ENCODE data around the gene PERCC1.
"Not testable (repeated sequence)": the region's sequence is repeated elsewhere in the genome, so short reads cannot be mapped to it uniquely, and the experiment has no call there.

PERCC1 gene

DNA sequence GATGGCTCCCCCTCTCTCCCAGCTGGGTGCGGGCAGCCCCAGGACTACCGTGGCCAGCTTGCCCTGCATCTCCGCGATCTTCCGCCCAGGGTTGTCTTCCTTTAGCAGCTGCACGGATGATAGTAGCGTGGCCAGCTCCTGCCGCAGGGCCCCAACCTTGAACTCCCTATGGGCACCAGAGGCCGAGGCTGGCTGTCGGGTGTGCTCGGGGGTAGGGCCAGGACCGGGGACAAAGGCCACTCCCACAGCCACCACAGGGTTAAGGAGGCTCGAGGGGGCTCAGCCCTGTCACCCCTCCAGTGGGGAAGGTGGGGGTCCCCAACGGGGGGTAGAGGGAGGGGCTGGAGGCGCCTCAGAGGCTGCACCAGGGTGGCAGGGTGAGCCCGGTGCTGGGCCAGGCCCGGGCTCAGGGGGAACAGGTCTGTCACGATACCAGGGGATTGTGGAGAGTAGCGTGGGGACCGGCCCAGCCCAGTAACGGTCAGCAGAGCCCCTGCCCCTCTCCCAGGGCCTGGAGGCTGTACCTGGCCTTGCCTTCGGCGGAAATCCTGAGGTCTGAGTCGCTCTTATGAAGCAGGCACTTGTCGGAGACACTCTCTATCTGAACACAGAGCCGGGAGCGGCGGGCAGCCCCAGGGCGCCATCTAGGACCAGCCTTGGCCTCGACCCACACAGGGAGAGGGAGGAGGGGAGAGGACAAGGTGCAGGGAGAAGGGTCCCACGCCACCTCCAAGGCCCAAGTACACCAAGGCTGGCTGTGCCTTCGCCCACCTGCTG lies 5.2 kb downstream of the PERCC1 start:
- no peak for DNase-seq

DNA sequence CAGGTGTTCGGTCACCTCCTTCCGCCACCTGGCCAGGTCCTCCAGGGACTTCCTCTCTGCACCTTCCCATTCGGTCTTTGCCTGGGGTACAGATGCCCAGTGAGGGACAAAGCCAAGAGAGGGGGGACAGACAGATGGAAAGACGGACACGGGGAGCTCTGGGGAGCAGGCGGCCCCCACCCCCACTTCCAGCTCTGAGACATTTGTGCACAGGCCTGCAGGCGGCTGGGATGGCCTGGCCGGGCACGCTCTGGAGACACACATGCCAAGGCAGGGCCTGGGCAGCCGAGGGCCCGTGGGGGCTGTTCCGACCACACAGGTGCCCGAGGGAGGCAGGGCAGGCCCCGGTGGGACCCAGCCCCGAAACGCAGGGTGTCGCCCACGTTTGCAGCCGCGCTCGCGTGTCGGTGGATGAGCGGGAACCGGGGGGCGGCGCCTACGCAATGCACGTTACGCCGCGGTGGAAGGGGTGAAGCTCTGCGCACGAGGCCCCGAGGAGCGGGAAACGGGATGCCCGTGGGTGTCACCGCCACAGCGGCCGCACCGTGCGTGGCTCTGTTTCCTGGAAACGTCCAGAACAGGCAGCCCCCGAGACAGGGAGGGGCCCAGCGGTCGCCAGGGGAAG lies 6.0 kb downstream of the PERCC1 start:
- no peak for DNase-seq

GRCh38 chr16:1437606-1438005 lies 6.7 kb downstream of the PERCC1 start:
- no peak for DNase-seq

DNA sequence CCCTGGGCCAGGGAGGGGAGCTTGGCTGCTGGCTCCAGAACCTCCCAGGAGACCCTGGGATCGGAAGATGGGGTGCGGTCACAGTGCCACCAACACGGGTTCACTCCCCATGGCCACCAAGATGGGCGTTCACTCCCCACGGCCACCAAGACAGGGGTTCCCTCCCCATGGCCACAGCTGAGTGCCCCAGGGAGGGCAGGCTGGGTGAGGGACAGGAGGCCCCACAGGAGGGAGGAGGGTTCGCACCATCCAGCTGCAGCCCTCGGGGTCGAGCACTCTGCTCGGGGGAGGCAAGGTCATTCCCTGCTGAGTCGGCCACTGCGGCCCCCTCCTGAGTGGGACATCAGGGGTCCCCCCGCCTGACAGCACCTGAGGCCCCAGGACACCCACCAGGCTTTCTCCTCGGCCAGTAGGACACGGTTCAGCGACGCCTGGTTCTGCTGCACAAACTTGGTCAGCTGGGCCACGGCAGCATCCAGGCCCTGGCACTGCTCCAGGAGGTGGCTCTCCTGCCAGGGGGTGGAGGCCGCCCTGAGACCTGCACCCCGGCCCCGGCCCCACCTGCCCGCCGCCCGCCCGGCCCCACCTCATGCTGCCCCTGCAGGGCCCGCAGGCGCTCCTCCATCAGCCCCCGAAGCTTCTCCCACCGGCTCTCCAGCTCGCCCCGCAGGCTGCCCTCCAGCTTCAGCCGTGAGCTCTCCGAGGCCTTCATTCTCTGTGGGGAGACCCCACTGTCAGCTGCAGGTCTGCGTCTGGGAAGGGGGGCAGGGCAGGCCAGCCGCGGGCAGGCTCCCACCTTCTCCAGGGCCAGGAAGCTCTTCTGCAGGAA lies 7.6 kb downstream of the PERCC1 start:
- DNase-seq: no peak

DNA sequence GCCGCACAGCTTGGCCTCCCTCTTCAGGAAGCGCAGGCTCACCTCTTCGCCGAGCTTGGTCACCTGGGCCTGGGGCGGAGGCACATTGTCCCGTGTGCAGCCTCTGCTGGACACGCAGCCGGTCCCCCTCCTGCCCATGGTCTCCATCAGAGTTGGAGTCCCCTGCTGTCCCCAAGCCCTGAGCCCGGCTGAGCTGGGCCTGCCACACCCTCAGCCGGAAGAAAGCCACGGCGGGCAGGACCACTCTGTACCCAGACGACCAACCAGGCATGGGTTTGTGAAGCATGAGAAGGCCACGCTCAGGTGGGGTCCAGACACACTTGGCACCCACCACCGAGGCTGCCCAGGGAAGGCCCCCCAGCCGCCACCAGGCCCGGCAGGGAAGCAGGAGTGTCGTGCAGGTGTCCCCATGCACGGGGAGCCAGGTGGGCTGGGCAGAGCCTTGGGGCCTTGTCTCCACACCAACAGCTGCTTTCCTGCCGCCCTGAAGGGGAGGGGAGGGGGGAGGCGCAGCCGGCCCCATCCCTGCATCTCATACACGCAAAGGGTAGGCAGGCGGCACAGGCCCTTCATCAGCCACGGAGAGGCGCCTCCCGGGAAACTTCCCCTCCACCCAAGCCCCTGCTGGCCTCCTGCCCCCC lies 8.3 kb downstream of the PERCC1 start:
- no peak for DNase-seq

GRCh38 chr16:1439699-1440074 lies 8.8 kb downstream of the PERCC1 start:
- DNase-seq: not testable (repeated sequence)

- DNase-seq: no peak
Observed at GRCh38 chr16:1441391-1441829, 10.5 kb downstream of the PERCC1 start.

DNA sequence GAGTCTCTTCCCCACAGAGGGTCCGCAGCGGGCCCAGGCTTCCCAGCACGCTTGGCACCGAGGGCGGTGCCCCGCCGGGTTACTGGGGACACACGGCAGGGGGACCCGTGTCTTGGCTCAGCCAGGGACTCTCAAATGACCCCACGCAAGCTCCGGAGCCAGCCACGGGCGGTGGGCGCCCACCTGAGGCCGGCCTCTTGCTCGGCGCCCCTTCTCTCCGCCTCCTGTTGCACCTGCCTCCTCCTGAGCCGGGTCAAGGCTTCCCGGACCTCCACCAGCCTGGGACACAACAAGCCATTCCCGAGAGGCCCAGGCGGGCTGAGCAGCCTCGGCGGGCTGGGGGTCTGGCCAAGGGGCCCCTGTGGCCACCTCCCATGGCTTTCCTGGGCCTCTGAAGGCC lies 11.8 kb downstream of the PERCC1 start:
- no peak for DNase-seq

DNA sequence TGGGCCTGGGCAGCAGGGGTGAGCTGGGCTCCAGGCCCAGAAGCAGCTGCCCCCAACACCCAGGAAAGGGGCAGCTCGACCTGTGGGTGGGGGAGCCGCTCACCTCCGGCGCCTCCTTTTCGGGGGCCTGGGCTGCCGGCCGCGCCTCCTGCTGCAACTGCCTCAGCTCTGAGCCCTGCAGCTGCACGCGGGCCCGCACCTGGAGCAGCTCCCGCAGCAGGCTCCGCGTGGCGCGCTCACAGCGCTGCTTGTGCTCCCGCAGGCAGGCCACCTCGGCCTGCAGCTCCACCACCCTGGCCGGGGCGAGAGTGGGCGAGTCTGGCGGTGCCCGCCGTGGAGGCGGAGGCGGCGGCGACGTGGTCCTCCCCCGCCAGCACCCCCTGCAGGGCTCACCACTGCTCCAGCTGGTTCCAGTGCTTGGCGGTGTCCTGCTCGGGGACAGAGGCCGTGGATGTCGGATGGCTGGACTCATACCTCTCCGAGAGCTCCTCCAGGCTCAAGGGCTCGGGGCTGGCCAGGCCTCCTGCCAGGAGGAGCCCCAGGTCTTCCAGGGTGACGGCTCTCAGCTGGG lies 12.6 kb downstream of the PERCC1 start:
- DNase-seq: no peak

GRCh38 chr16:1443980-1444729 lies 13.3 kb downstream of the PERCC1 start, which contains the start of gene CCDC154:
TSS of gene CCDC154 (minus strand) at chr16:1444556. CDS start at chr16:1444322, 234 bp downstream.
- no peak for DNase-seq

GRCh38 chr16:1444730-1445517 lies 14.0 kb downstream of the PERCC1 start:
- DNase-seq: no peak

DNA sequence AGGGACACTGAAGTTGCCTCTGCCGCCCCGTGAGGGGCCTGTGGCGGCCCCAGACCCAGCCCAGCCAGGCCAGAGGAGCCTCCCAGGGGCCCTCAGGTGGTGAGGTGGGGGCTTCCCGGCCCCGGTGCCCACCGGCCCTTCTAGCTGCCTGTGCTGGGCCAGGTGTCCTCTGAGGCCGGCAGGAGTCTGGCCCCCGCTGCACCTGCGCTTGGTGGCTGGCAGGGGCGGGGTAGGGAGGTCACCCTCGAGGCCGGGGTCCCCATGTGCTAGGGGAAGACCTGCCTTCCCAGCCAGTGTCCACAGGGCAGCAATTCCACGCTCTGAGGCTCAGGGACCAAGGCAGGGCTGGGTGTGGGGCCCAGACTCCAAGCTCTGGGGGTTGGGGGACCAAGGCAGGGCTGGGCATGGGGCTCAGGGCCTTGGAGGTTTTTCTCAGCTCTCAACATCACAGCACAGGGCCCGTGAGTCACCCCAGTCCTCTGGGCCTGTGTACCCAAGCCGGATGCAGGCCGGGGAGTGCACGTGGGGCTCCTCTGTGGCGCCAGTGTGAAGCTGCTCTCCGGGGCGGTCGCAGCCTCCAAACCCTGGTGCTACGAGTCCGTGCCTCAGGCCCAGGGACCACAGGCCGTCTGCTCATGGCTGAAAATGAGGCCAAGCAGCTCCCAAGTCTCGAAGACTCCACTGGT lies 14.8 kb downstream of the PERCC1 start:
- no peak for DNase-seq

DNA sequence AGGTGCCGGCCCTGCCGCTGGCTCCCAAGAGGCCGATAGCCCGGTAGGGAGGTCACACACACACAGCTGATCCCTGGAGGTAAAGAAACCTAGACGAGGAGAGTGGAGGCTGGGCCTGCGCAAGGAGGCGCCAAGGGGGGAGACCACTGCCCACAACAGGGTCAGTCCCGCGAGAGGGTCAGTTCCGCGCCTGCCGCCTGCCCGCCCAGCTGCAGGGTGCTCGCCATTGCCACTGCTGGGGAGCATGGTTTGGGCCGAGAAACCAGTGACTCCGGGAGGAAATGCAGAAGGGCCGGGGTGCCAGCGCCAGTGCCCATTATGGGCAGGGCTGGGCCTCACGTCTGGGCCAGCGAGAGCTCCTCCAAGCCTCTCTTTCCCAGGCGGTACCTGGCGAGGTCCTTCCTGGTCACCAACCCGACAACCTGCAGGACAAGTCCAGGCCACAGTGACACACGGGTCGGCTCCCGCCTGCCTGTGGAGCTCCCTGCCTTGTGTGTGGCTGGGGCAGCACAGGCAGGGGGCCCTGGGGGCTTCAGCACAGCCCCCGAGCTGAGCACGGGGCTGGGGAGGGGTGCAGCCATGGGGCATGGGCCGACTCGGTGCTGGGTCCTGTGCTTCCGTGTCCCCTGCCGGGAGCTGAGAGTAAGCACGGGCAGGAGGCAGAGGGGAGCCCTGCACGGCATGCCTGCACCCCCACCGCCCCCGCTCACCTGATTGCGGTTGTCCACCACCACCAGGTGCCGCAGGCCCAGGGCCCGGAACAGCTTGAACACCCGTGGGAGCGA lies 15.6 kb downstream of the PERCC1 start:
- DNase-seq: no peak

- DNase-seq: no peak
Observed at GRCh38 chr16:1447965-1448364, 17.1 kb downstream of the PERCC1 start.

GRCh38 chr16:1448536-1449116 lies 17.7 kb downstream of the PERCC1 start:
- no peak for DNase-seq

GRCh38 chr16:1449201-1449788 lies 18.4 kb downstream of the PERCC1 start:
- no peak for DNase-seq

GRCh38 chr16:1450218-1450617 lies 19.3 kb downstream of the PERCC1 start:
- no peak for DNase-seq

DNA sequence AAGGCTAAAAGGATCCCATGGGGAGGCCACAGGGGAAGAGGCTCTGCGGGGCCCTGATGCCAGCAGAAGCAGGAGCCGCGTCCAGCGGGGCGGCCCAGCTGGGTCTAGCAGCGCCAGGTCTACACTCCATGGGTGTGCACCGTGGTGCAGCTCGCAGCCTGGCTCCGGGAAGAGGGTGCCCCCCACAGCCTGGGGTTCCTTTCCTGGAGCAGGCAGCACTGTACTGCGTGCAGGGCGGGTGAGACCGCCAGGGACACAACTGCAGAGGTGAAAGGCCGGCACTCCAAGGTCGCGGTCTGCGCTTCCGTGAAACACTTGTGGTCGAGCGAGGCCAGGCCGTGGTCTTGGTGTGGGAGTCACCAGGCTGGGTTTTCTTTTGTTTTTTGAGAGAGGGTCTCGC lies 20.0 kb downstream of the PERCC1 start:
- no peak for DNase-seq
